HFF-Myc (cell line): Measurements from ENCODE around the gene GAMT.

Experiments used
- DNase-seq: peaks from one replicate; pipeline ENCODE4 v3.0.0-alpha.2; 2011; ENCODE audit warnings: low read depth; ENCODE audit errors: extremely low read depth
- H3K4me3 ChIP-seq: replicated peaks from 2 replicates; pipeline ENCODE4 v1.5.1; 2011; ENCODE audit warnings: low read depth, mild to moderate bottlenecking, control low read depth, low read length
- CTCF ChIP-seq: IDR thresholded peaks from 2 replicates; pipeline ENCODE4 v1.5.1; 2012; ENCODE audit warnings: mild to moderate bottlenecking, low read depth, low read length, control low read depth; ENCODE audit errors: missing control alignments

Gene GAMT

GRCh38 chr19:1438933-1439354, 37.6 kb upstream of the GAMT start:
- TF ChIP-seq CTCF: no peak
- DNase-seq: no peak
- peak overlapping the region; percentile 95 for H3K4me3 ChIP-seq

GRCh38 chr19:1438035-1438932, 36.9 kb upstream of the GAMT start, which contains the start of gene RPS15:
TSS of gene RPS15 (plus strand) at chr19:1438396. CDS start at chr19:1438426, 30 bp downstream.
- peak; percentile 90 for TF ChIP-seq CTCF
- peak; percentile 77 for DNase-seq
- peak within 1 kb of the TSS; percentile 95 for H3K4me3 ChIP-seq

DNA sequence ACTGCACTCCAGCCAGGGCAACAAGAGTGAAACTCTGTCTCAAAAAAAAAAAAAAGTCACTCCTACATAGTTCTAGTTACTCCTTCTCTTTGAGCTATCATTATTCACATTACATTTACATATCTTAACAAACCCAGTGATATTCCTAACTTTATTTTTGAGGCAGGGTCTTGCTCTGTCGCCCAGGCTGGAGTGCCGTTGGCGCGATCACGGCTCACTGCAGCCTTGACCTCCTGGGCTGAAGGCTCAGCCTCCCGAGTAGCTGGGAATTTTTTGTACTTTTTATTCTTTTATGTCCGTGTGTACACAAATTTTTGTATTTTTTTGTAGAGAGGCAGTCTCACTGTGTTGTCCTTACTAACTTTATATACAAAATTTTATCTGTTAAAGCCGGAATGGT, 36.3 kb upstream of the GAMT start:
- no peak for DNase-seq
- H3K4me3 ChIP-seq: no peak overlapping the region

GRCh38 chr19:1435378-1435989, 34.1 kb upstream of the GAMT start:
- no peak for TF ChIP-seq CTCF
- no peak for DNase-seq
- no peak overlapping the region for H3K4me3 ChIP-seq

More for the DNA sequence above, 36.3 kb upstream of the GAMT start:
- no peak for TF ChIP-seq CTCF

DNA sequence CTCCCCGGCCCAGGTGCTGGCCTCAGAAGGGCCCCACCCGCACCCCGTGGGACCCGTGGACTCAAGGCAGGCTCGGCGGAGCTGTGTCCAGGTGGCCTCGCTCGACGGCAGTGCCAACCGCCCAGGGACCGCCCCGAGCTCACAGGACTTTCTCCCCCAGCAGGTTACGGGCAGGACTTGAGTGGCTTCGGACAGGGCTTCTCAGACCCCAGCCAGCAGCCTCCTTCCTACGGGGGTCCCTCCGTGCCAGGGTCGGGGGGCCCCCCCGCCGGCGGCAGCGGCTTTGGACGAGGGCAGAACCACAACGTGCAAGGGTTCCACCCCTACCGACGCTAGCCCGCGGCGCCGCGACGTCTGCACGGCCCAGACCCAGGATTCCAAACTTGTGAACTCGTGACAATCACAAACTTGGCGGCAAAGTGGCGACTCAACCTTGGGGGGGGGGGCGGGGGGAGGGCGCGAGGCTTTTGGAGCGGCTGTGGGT, 33.3 kb upstream of the GAMT start:
- no peak overlapping the region for H3K4me3 ChIP-seq
- no peak for TF ChIP-seq CTCF
- DNase-seq: no peak

DNA sequence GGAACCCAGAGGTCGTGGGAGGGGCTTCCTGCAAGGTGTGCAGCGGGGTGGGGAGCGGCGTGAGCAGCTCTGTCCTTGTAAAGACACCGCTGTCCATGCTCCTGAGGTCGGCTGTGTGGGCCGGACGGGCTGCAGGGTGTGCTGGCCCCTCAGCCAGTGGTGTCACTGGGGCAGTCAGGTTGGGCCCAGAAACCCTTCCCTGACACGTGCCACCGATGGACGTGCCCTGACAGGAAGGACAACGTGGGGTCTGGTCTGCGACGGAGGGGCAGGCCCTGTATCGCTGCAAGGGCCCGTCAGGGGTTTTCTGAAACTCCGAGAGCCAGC, 32.7 kb upstream of the GAMT start:
- no peak for TF ChIP-seq CTCF
- no peak overlapping the region for H3K4me3 ChIP-seq
- no peak for DNase-seq
